Liver (tissue), 9 donors: ENCODE data around the gene NOC2L. TPM values are rescaled to one million over a fixed set of nuclear protein-coding genes. Genes with fewer than 3 reads are reported as not detected.

Source experiments
- DNase-seq: peaks from one replicate; pipeline ENCODE4 v3.0.0-alpha.2; 2017; ENCODE audit warnings: low spot score
- H3K27ac ChIP-seq, 2 donors: one replicate each; pipeline ENCODE4 v1.7.0; 2013; ENCODE audit warnings: inconsistent platforms in 2 of 2, low read length in 2 of 2, control low read depth in 1 of 2, low read depth in 1 of 2, mild to moderate bottlenecking in 1 of 2
- H3K27me3 ChIP-seq, 4 donors: one replicate each; pipeline versions ENCODE4 v1.6.1 to v1.7.0; 2013; ENCODE audit warnings: low read length in 3 of 4, inconsistent platforms in 1 of 4, mild to moderate bottlenecking in 1 of 4, moderate library complexity in 1 of 4; ENCODE audit not compliant: control insufficient read depth in 4 of 4, insufficient read depth in 4 of 4
- H3K36me3 ChIP-seq, 4 donors: one replicate each; pipeline versions ENCODE4 v1.6.1 to v1.7.0; 2013; ENCODE audit warnings: low read length in 3 of 4, mild to moderate bottlenecking in 3 of 4, low read depth in 1 of 4, moderate library complexity in 1 of 4; ENCODE audit not compliant: control insufficient read depth in 4 of 4, insufficient read depth in 3 of 4
- H3K4me1 ChIP-seq, 4 donors: one replicate each; pipeline versions ENCODE4 v1.6.1 to v1.7.0; 2013; ENCODE audit warnings: low read length in 3 of 4, mild to moderate bottlenecking in 3 of 4, moderate library complexity in 1 of 4; ENCODE audit not compliant: control insufficient read depth in 4 of 4, insufficient read depth in 4 of 4
- H3K4me3 ChIP-seq, 3 donors: one replicate each; pipeline versions ENCODE4 v1.6.1 to v1.7.0; 2013; ENCODE audit warnings: low read length in 3 of 3, control low read depth in 1 of 3, low read depth in 1 of 3, mild to moderate bottlenecking in 1 of 3
- H3K9ac ChIP-seq, 2 donors: one replicate each; pipeline ENCODE4 v1.7.0; 2013; ENCODE audit warnings: low read length in 2 of 2, mild to moderate bottlenecking in 2 of 2, moderate library complexity in 2 of 2, control low read depth in 1 of 2, low read depth in 1 of 2
- H3K9me3 ChIP-seq, 4 donors: one replicate each; pipeline versions ENCODE4 v1.6.1 to v1.7.0; 2013; ENCODE audit warnings: low read length in 3 of 4; ENCODE audit not compliant: control insufficient read depth in 4 of 4
- ATF3 ChIP-seq: IDR thresholded peaks from 2 replicates; pipeline ENCODE4 v1.6.1; 2016; ENCODE audit warnings: antibody characterized with exemption
- CTCF ChIP-seq: fragments of 150-350 bp; IDR thresholded peaks from 2 replicates; pipeline ENCODE4 v1.5.1; 2017; ENCODE audit warnings: improper control_type of control experiment, low read depth, low read length; ENCODE audit not compliant: missing input control
- EGR1 ChIP-seq, 2 donors: IDR thresholded peaks; 2 replicates each; pipeline ENCODE4 v1.6.1; 2016 to 2018; ENCODE audit warnings: antibody characterized with exemption in 2 of 2, low read depth in 2 of 2
- FOXA1 ChIP-seq: IDR thresholded peaks from 2 replicates; pipeline ENCODE4 v1.6.1; 2016; ENCODE audit warnings: antibody characterized with exemption
- GABPA ChIP-seq, 2 donors: IDR thresholded peaks in 1 of 2; conservative IDR thresholded peaks in 1 of 2; 2 replicates each; pipeline ENCODE4 v1.6.1; 2016; ENCODE audit warnings: antibody characterized with exemption in 2 of 2, mild to moderate bottlenecking in 1 of 2, moderate library complexity in 1 of 2
- HNF4A ChIP-seq, 2 donors: conservative IDR thresholded peaks; 2 replicates each; pipeline ENCODE4 v1.6.1; 2016; ENCODE audit warnings: antibody characterized with exemption in 2 of 2, mild to moderate bottlenecking in 2 of 2
- JUND ChIP-seq, 2 donors: IDR thresholded peaks; 2 replicates each; pipeline ENCODE4 v1.6.1; 2016; ENCODE audit warnings: antibody characterized with exemption in 2 of 2
- NR2F2 ChIP-seq: IDR thresholded peaks from 2 replicates; pipeline ENCODE4 v1.6.1; 2016; ENCODE audit warnings: antibody characterized with exemption
- RAD21 ChIP-seq, 2 donors: IDR thresholded peaks; 2 replicates each; pipeline ENCODE4 v1.6.1; 2016; ENCODE audit warnings: antibody characterized with exemption in 2 of 2, mild to moderate bottlenecking in 2 of 2
- RXRA ChIP-seq, 2 donors: IDR thresholded peaks; 2 replicates each; pipeline ENCODE4 v1.6.1; 2017 to 2018; ENCODE audit warnings: antibody characterized with exemption in 2 of 2, mild to moderate bottlenecking in 1 of 2
- SP1 ChIP-seq: IDR thresholded peaks from 2 replicates; pipeline ENCODE4 v1.6.1; 2018; ENCODE audit warnings: antibody characterized with exemption, mild to moderate bottlenecking
- TAF1 ChIP-seq: conservative IDR thresholded peaks from 2 replicates; pipeline ENCODE4 v1.6.1; 2016; ENCODE audit warnings: antibody characterized with exemption, mild to moderate bottlenecking
- YY1 ChIP-seq: IDR thresholded peaks from 2 replicates; pipeline ENCODE4 v1.6.1; 2016; ENCODE audit warnings: antibody characterized with exemption, mild to moderate bottlenecking
- ZBTB33 ChIP-seq: IDR thresholded peaks from 2 replicates; pipeline ENCODE4 v1.6.1; 2016; ENCODE audit warnings: antibody characterized with exemption
- WGBS: extraction: QIAGEN DNeasy Blood & Tissue Kit; methylation state at CpG from one replicate; pipeline ENCODE4 v1.1.7; 2013; 5-methylcytosine and 5-hydroxymethylcytosine counted together
- polyA plus RNA-seq, 2 donors: library from polyadenylated mRNA; stranded (reverse) in 1 of 2; unstranded in 1 of 2; fragments of 200-250 nt in 1 of 2; fragments of >200 nt in 1 of 2; fragmentation: Nextera tagmentation in 1 of 2; extraction: Ambion mirVana in 1 of 2; gene quantifications; one replicate each; pipeline versions ENCODE4 v1.2.1 to v1.2.3, GENCODE V29; 2013 to 2015
- total RNA-seq, 2 donors: library from RNA; depleted of rRNA; stranded (reverse); fragments of >200 nt; gene quantifications; one replicate each; pipeline ENCODE4 v1.2.3, GENCODE V29; 2014
- TF ChIP-seq, protein P1 (sequence below): IDR thresholded peaks from 2 replicates; pipeline ENCODE4 v1.6.1; 2016; ENCODE audit warnings: antibody characterized with exemption, mild to moderate bottlenecking
- donor health status: healthy.
- donor health status: healthy.
- donor health status: healthy.
- donor health status: healthy.
- donor health status: healthy.

NOC2L gene
- total and polyA plus RNA-seq, 4 donors, result 17.1 to 34.5 (median 30.0) TPM

DNA sequence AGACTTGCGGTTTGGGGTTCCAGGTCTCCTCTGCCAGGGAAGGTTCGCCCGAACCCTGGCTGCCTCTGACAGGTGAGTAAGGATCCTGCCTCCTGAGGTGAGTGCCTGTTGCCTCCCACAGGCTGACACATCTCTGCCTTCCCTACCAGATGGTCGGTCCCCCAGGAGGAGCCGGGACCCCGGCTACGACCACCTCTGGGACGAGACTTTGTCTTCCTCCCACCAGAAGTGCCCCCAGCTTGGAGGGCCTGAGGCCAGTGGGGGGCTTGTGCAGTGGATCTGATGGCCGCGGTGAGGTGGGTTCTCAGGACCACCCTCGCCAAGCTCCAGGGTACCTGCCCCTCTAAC, 15.2 kb upstream of the NOC2L start:
- no peak overlapping the region for H3K9ac ChIP-seq
- H3K4me3 ChIP-seq, result no peak overlapping the region
- 90% methylated on average over 11 of the region's 11 CpGs for WGBS
- no peak overlapping the region for H3K27ac ChIP-seq
- H3K36me3 ChIP-seq, result no peaks in the 10 kb centered on the region
- no peaks in the 10 kb centered on the region for H3K9me3 ChIP-seq
- TF ChIP-seq NR2F2 (no peak), FOXA1 (no peak), CTCF (no peak), HNF4A (conservative IDR thresholded peaks at IDR 0.05) (no peak), EGR1 (IDR thresholded peaks at IDR 0.05; ENCODE audit: low read depth in 2 of 2) (no peak), JUND (IDR thresholded peaks at IDR 0.05) (no peak), YY1 (no peak), GABPA (IDR thresholded peaks at IDR 0.05 in 1 of 2, conservative IDR thresholded peaks at IDR 0.05 in 1 of 2) (no peak), RXRA (IDR thresholded peaks at IDR 0.05) (no peak), TAF1 (no peak)
- TF ChIP-seq, protein P1, sequence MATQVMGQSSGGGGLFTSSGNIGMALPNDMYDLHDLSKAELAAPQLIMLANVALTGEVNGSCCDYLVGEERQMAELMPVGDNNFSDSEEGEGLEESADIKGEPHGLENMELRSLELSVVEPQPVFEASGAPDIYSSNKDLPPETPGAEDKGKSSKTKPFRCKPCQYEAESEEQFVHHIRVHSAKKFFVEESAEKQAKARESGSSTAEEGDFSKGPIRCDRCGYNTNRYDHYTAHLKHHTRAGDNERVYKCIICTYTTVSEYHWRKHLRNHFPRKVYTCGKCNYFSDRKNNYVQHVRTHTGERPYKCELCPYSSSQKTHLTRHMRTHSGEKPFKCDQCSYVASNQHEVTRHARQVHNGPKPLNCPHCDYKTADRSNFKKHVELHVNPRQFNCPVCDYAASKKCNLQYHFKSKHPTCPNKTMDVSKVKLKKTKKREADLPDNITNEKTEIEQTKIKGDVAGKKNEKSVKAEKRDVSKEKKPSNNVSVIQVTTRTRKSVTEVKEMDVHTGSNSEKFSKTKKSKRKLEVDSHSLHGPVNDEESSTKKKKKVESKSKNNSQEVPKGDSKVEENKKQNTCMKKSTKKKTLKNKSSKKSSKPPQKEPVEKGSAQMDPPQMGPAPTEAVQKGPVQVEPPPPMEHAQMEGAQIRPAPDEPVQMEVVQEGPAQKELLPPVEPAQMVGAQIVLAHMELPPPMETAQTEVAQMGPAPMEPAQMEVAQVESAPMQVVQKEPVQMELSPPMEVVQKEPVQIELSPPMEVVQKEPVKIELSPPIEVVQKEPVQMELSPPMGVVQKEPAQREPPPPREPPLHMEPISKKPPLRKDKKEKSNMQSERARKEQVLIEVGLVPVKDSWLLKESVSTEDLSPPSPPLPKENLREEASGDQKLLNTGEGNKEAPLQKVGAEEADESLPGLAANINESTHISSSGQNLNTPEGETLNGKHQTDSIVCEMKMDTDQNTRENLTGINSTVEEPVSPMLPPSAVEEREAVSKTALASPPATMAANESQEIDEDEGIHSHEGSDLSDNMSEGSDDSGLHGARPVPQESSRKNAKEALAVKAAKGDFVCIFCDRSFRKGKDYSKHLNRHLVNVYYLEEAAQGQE, result no peak
- peaks cover 0 to 26% (median 2%) of the 10 kb centered on the region in 4 donors for H3K27me3 ChIP-seq
- DNase-seq, result no peak
- H3K4me1 ChIP-seq, result peaks cover 0 to 6% (median under 1%) of the 10 kb centered on the region in 4 donors

DNA sequence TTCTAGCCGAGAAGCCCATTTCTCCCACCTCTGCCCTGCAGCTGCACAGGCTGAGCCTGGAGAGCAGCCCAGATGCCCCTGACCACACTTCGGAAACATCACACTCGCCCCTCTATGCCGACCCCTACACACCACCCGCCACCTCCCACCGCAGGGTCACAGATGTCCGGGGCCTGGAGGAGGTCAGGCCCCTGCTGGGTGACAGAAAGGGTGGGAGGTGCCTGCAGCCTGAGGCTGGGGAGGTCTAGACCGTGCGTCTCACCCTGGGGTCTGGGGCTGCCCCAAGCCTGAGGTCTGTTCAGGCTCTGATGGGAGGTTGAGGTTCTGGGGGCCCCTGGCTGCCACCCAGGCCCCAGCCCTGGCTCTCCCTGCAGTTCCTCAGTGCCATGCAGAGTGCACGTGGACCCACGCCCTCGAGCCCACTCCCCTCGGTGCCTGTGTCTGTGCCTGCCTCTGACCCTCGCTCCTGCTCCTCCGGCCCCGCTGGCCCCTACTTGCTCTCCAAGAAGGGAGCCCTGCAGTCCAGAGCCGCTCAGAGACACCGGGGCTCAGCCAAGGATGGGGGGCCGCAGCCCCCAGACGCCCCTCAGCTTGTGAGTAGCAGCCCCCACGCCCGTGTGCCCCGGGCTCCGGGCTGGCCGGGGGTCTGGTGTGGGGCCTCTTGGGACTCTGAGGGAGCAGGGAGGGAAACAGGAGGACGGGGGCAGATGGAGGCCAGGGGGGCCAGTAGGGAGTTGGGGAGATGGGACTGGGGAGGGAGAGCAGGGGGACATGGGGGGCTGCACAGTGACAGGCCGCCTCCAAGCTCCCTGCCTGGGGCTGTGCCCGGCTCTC, 14.6 kb upstream of the NOC2L start:
- Histone ChIP-seq H3K9me3 (no peaks in the 10 kb centered on the region), H3K27me3 (peaks cover 0 to 26% (median 2%) of the 10 kb centered on the region in 4 donors), H3K27ac (no peak overlapping the region), H3K4me3 (no peak overlapping the region), H3K4me1 (peaks cover 0 to 6% (median under 1%) of the 10 kb centered on the region in 4 donors), H3K9ac (no peak overlapping the region), H3K36me3 (no peaks in the 10 kb centered on the region)
- no peak for TF ChIP-seq FOXA1
- TF ChIP-seq CTCF, result no peak
- no peak for TF ChIP-seq ATF3
- no peak for TF ChIP-seq ZBTB33
- TF ChIP-seq SP1, result no peak
- TF ChIP-seq JUND (IDR thresholded peaks at IDR 0.05), result no peak
- no peak for TF ChIP-seq GABPA (IDR thresholded peaks at IDR 0.05 in 1 of 2, conservative IDR thresholded peaks at IDR 0.05 in 1 of 2)
- no peak for TF ChIP-seq RAD21 (IDR thresholded peaks at IDR 0.05)
- no peak for TF ChIP-seq YY1
- no peak for TF ChIP-seq NR2F2
- DNase-seq, result no peak
- WGBS, result 83% methylated on average over 28 of the region's 28 CpGs
